Heart right ventricle (tissue), 16 donors: ENCODE data around the gene MX2. TPM values are rescaled to one million over a fixed set of nuclear protein-coding genes. Genes with fewer than 3 reads are reported as not detected.

Experiments used
- ATAC-seq, 8 donors: fragments of 200-7000 bp; cut with Tn5 transposase; one replicate each; pipeline ENCODE4 v1.9.1; 2020; ENCODE audit warnings: mild to moderate bottlenecking in 8 of 8, moderate library complexity in 8 of 8, moderate number of reproducible peaks in 1 of 8
- DNase-seq, 2 donors: peaks; one replicate each; pipeline ENCODE4 v3.0.0-alpha.2; 2020
- H3K27ac ChIP-seq, 10 donors: fragments of 200-600 bp; sonication (generic) in 2 of 10; one replicate each; pipeline versions ENCODE4 v1.5.0 to v1.8.0; 2020 to 2022; ENCODE audit warnings: mild to moderate bottlenecking in 3 of 10
- H3K27me3 ChIP-seq, 7 donors: fragments of 200-600 bp; one replicate each; pipeline ENCODE4 v1.8.0; 2021 to 2022; ENCODE audit warnings: mild to moderate bottlenecking in 2 of 7
- H3K36me3 ChIP-seq, 9 donors: fragments of 200-600 bp; sonication (generic) in 1 of 9; one replicate each; pipeline versions ENCODE4 v1.5.0 to v1.8.0; 2020 to 2022; ENCODE audit warnings: mild to moderate bottlenecking in 2 of 9
- H3K4me1 ChIP-seq, 9 donors: fragments of 200-600 bp; sonication (generic) in 1 of 9; one replicate each; pipeline versions ENCODE4 v1.5.0 to v1.8.0; 2020 to 2022; ENCODE audit warnings: mild to moderate bottlenecking in 4 of 9
- H3K4me3 ChIP-seq, 10 donors: fragments of 200-600 bp; sonication (generic) in 2 of 10; one replicate each; pipeline versions ENCODE4 v1.5.0 to v1.8.0; 2020 to 2022; ENCODE audit warnings: mild to moderate bottlenecking in 7 of 10, moderate library complexity in 2 of 10
- H3K9me3 ChIP-seq, 11 donors: fragments of 200-600 bp in 10 of 11; sonication (generic) in 2 of 11; one replicate each; pipeline versions ENCODE4 v1.5.0 to v1.8.0; 2013 to 2022; ENCODE audit warnings: mild to moderate bottlenecking in 2 of 11, control low read depth in 1 of 11, moderate library complexity in 1 of 11
- CTCF ChIP-seq, 9 donors: fragments of 200-600 bp; sonication (generic) in 2 of 9; IDR thresholded peaks; one replicate each; pipeline versions ENCODE4 v1.5.0 to v1.8.0; 2021 to 2022; ENCODE audit warnings: antibody characterized with exemption in 9 of 9, mild to moderate bottlenecking in 5 of 9, moderate library complexity in 1 of 9
- WGBS, 2 donors: extraction: QIAGEN DNeasy Blood & Tissue Kit; methylation state at CpG; one replicate each; pipeline ENCODE4 v1.1.7; 2013; ENCODE audit warnings: inconsistent platforms in 1 of 2; 5-methylcytosine and 5-hydroxymethylcytosine counted together
- intact Hi-C, 10 donors: fragments of 100-400 bp; cut with DNase I; formaldehyde crosslinking; loops; one replicate each; pipeline versions ENCODE4 v1.11.1 to v1.14.2; 2022
- polyA plus RNA-seq, 2 donors: library from polyadenylated mRNA; stranded (reverse); fragments of 200-250 nt; gene quantifications; one replicate each; pipeline ENCODE4 v1.2.3, GENCODE V29; 2013
- total RNA-seq, 10 donors: library from RNA; stranded (reverse); fragmentation: NEBNext Ultra II Directional in 3 of 10; extraction: Animal tissue kit (Norgen Biotek cat#: 25700) in 3 of 10; gene quantifications; one replicate each; pipeline versions ENCODE4 v1.2.1 to v1.2.4, GENCODE V29; 2021 to 2023
- donor health status: Arrhythmogenic right ventricular cardiomyopathy.
- donor health status: ischemic (EF 13 %, LVEDD 7.1; RV severe dilation, severe dysfunction).
- donor health status: healthy with polysubstance abuse.
- donor health status: DM: no; HTN: yes; CAD: no.
- donor health status: DM: no; HTN: no; CAD: no.
- donor health status: ischemic (EF 25% LVEDD 6.9; RV normal size, moderate dysfunction).
- donor health status: ischemic (EF 25% LVEDD 5.7; RV mildly dilated, moderate dysfunction).
- donor health status: healthy.
- donor health status: DM: yes; HTN: yes; CAD: no.
- donor health status: Ischemic cardiomyopathy.
- donor health status: ischemic (EF 35%, LVEDD 5.7; RV mildly dilated, moderate dysfunction).
- donor health status: nonischemic (EF 11% LVEDD 7.7; RV severe dilation, severe dysfunction).
- donor health status: DM: yes; HTN: yes; CAD: no.
- donor health status: PGD.
- donor health status: ischemic (EF 29% LVEDD 5.4; RV normal size, mild dysfunction).
- donor health status: nonischemic (EF 23%, LVEDD 6.1; RV moderate dilation, normal function).

MX2 gene
- total and polyA plus RNA-seq, 12 donors = 3.0 to 22.9 (median 6.6) TPM

GRCh38 chr21:41371685-41372030 is 9.8 kb downstream of the MX2 start:
- no peak for ATAC-seq
- peaks cover 0 to 46% (median 0%) of the 10 kb centered on the region in 9 donors for H3K36me3 ChIP-seq
- WGBS, 2 donors = 89 to 90% methylated on average over 7 of the region's 7 CpGs
- no peak overlapping the region for H3K27ac ChIP-seq
- peaks cover 3 to 54% (median 25%) of the 10 kb centered on the region in 9 donors for H3K4me1 ChIP-seq
- intact Hi-C loops = no loop called here
- no peaks in the 10 kb centered on the region for H3K9me3 ChIP-seq
- H3K4me3 ChIP-seq = no peak overlapping the region
- DNase-seq = no peak
- TF ChIP-seq CTCF (IDR thresholded peaks at IDR 0.05) = no peak
- H3K27me3 ChIP-seq = peaks cover 0 to 3% (median 0%) of the 10 kb centered on the region in 7 donors

DNA sequence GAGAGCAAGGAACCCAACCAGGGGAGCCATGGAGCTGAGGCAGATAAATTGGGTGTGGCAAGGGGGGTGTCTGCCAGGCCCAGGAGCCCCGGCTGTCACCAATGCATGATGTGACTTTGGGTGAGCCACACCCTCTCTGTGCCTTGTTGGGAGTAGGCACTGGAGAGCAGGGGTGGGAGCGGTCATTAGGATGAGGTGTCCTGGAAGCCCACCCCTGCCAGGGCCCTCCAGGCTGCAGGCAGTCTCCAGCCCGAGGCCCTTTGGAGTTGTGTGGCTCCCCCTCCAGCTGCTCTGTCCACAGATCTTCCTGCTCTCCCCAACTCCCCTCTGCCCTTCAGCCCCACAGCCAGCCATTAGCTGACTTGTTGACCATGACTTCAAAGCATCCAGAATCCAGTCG is 11.4 kb downstream of the MX2 start:
- Histone ChIP-seq H3K27ac (no peak overlapping the region), H3K4me1 (peaks cover 3 to 45% (median 18%) of the 10 kb centered on the region in 9 donors), H3K27me3 (peaks cover 0 to 3% (median 0%) of the 10 kb centered on the region in 7 donors), H3K36me3 (peaks cover 0 to 49% (median 9%) of the 10 kb centered on the region in 9 donors), H3K4me3 (no peak overlapping the region), H3K9me3 (no peaks in the 10 kb centered on the region)
- TF ChIP-seq CTCF (IDR thresholded peaks at IDR 0.05) = no peak
- 73 to 77% methylated on average over 4 of the region's 4 CpGs for WGBS, 2 donors
- intact Hi-C loops = no loop called here
- DNase-seq = no peak
- ATAC-seq = no peak

- Histone ChIP-seq H3K4me1 (peaks cover 2 to 40% (median 13%) of the 10 kb centered on the region in 9 donors), H3K27me3 (peaks cover 0 to 3% (median 0%) of the 10 kb centered on the region in 7 donors), H3K36me3 (peaks cover 0 to 49% (median 9%) of the 10 kb centered on the region in 9 donors), H3K9me3 (no peaks in the 10 kb centered on the region), H3K27ac (no peak overlapping the region), H3K4me3 (no peak overlapping the region)
- intact Hi-C loops = no loop called here
- DNase-seq (no peak), ATAC-seq (no peak)
- 94 to 95% methylated on average over 8 of the region's 8 CpGs for WGBS, 2 donors
- no peak for TF ChIP-seq CTCF (IDR thresholded peaks at IDR 0.05)
Measured at GRCh38 chr21:41373763-41374162, 11.9 kb downstream of the MX2 start.

DNA sequence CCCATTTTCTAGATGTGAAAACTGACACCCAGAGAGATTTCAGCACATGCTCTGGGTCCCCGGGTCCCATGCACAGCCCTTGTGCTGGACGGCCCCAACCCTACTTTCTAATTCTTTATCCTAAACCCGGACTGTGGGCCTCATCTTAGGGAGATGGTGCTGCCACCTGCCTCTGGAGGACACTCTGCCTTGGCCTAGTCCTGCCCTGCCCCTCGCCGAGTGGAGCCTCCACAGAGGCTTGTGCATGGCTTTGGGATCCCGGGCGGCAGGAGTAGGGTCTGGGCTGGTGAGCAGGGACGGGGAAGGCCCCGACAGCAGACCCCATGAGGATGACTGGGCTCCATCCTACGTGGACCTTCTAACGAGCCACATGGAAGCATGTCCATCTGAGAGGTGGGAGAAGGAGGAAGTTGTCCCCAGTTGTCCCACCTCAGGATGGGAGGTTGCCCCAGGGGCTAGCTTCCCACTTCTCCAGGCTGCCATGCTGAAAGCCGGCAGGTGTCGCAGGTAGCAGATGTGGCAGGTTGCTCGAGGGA is 12.4 kb downstream of the MX2 start:
- Histone ChIP-seq H3K36me3 (peaks cover 0 to 54% (median 9%) of the 10 kb centered on the region in 9 donors), H3K27me3 (no peaks in the 10 kb centered on the region), H3K4me1 (peaks cover 0 to 35% (median 8%) of the 10 kb centered on the region in 9 donors), H3K27ac (no peak overlapping the region), H3K4me3 (no peak overlapping the region), H3K9me3 (no peaks in the 10 kb centered on the region)
- intact Hi-C loops = no loop called here
- WGBS, 2 donors = 94% methylated on average over 14 of the region's 14 CpGs
- no peak for TF ChIP-seq CTCF (IDR thresholded peaks at IDR 0.05)
- no peak for ATAC-seq
- no peak for DNase-seq
